CD4-positive, alpha-beta T cell treated with Interleukin-10 for 1 hour (primary cell): Measurements from ENCODE around the gene TM9SF2.

Source experiments
- DNase-seq: peaks from one replicate; pipeline ENCODE4 v3.0.0-alpha.2; 2020

TM9SF2 gene

GRCh38 chr13:99495466-99496183 lies 5.6 kb upstream of the TM9SF2 start:
- peak; percentile 19 for DNase-seq

- DNase-seq = peak; percentile 90
These were observed 4.8 kb upstream of the TM9SF2 start for GRCh38 chr13:99496184-99497142.

- DNase-seq = peak; percentile 98
These were observed 2.8 kb upstream of the TM9SF2 start for GRCh38 chr13:99498171-99499161.

GRCh38 chr13:99500839-99501183 lies 461 bp upstream of the TM9SF2 start:
- DNase-seq = no peak

GRCh38 chr13:99501848-99502301 lies 603 bp downstream of the TM9SF2 start:
- DNase-seq = no peak

GRCh38 chr13:99505814-99506269 lies 4.6 kb downstream of the TM9SF2 start:
- peak; percentile 34 for DNase-seq

GRCh38 chr13:99506634-99507033 lies 5.4 kb downstream of the TM9SF2 start:
- no peak for DNase-seq

- DNase-seq = no peak
These were observed 5.8 kb downstream of the TM9SF2 start for GRCh38 chr13:99507054-99507453.

GRCh38 chr13:99507551-99507950 lies 6.3 kb downstream of the TM9SF2 start:
- DNase-seq = no peak

GRCh38 chr13:99507986-99508385 lies 6.7 kb downstream of the TM9SF2 start:
- no peak for DNase-seq

- DNase-seq = no peak
These were observed 8.2 kb downstream of the TM9SF2 start for GRCh38 chr13:99509479-99509878.

- no peak for DNase-seq
These were observed 13.5 kb downstream of the TM9SF2 start for GRCh38 chr13:99514801-99515200.

- no peak for DNase-seq
These were observed 15.1 kb downstream of the TM9SF2 start for GRCh38 chr13:99516153-99516929.

- no peak for DNase-seq
These were observed 16.3 kb downstream of the TM9SF2 start for GRCh38 chr13:99517577-99517976.

GRCh38 chr13:99517984-99518383 lies 16.7 kb downstream of the TM9SF2 start:
- no peak for DNase-seq

- no peak for DNase-seq
These were observed 21.0 kb downstream of the TM9SF2 start for GRCh38 chr13:99522298-99522697.

GRCh38 chr13:99523838-99524237 lies 22.6 kb downstream of the TM9SF2 start:
- DNase-seq = no peak

- no peak for DNase-seq
These were observed 24.7 kb downstream of the TM9SF2 start for GRCh38 chr13:99525967-99526366.

- no peak for DNase-seq
These were observed 25.3 kb downstream of the TM9SF2 start for GRCh38 chr13:99526549-99526948.

GRCh38 chr13:99527301-99527700 lies 26.0 kb downstream of the TM9SF2 start:
- peak; percentile 26 for DNase-seq

- peak; percentile 59 for DNase-seq
These were observed 27.3 kb downstream of the TM9SF2 start for GRCh38 chr13:99528547-99528946.

- DNase-seq = no peak
These were observed 34.8 kb downstream of the TM9SF2 start for GRCh38 chr13:99536023-99536422.
